Measurements from ENCODE around the gene TMEM183A. TPM values are rescaled to one million over a fixed set of nuclear protein-coding genes. Genes with fewer than 3 reads are reported as not detected.

Gene TMEM183A
- total RNA-seq: 130 TPM
- polyA plus RNA-seq: 10 to 100 TPM; 53.6 to 73.8 (median 62.0) TPM

GRCh38 chr1:203006948-203007871 lies at the start of gene TMEM183A:
Gene TMEM183A, plus strand, starts transcription at chr1:203007374. Its CDS starts 92 bp downstream, at chr1:203007466.
- peaks cover 13 to 38% (median 25%) of the 10 kb centered on the region in 4 donors for H3K4me1 Mint-ChIP-seq
- no peaks in the 10 kb centered on the region for H3K9me3 Mint-ChIP-seq
- no peaks in the 10 kb centered on the region for H3K9me3 ChIP-seq (ENCODE audit: control insufficient read depth in 2 of 2, low read length in 2 of 2)
- peak within 1 kb of the TSS; percentile 98 for H3K4me3 ChIP-seq (ENCODE audit: low read depth, low read length)
- peaks cover 30% of the 10 kb centered on the region for H3K36me3 ChIP-seq (ENCODE audit: control insufficient read depth, insufficient read depth, low read length)
- H3K4me3 Mint-ChIP-seq: peak within 1 kb of the TSS; percentile 93 to 97 (median 94)
- H3K4me1 ChIP-seq (ENCODE audit: control insufficient read depth, insufficient read depth, low read length, poor library complexity, severe bottlenecking): peaks cover 36% of the 10 kb centered on the region
- DNase-seq (peak; percentile 94 to 98 (median 94)), ATAC-seq (ENCODE audit: low read depth in 2 of 2) (peak; percentile 93 to 94)
- H3K27me3 Mint-ChIP-seq: no peaks in the 10 kb centered on the region
- peak within 1 kb of the TSS; percentile 97 to 98 (median 97) for H3K27ac Mint-ChIP-seq
- H3K27ac ChIP-seq (ENCODE audit: insufficient read depth, low read length, poor library complexity, severe bottlenecking): peak within 1 kb of the TSS; percentile 91
- peaks cover 13% of the 10 kb centered on the region for H3K36me3 Mint-ChIP-seq
- H3K27me3 ChIP-seq (ENCODE audit: control insufficient read depth, insufficient read depth, low read length): no peaks in the 10 kb centered on the region

GRCh38 chr1:202957733-202958543 lies 49.2 kb upstream of the TMEM183A start, which contains the start of gene ADIPOR1:
Gene ADIPOR1, minus strand, starts transcription at chr1:202958312. Its CDS starts 7,242 bp downstream, at chr1:202951070.
- ATAC-seq (ENCODE audit: low read depth in 2 of 2): peak; percentile 98 to 99
- Mint-ChIP-seq H3K27ac (peak within 1 kb of the TSS; percentile 94 to 98 (median 95)), H3K4me3 (peak within 1 kb of the TSS; percentile 90 to 96 (median 95)), H3K27me3 (no peaks in the 10 kb centered on the region), H3K4me1 (peaks cover 30 to 54% (median 45%) of the 10 kb centered on the region in 4 donors), H3K9me3 (no peaks in the 10 kb centered on the region), H3K36me3 (peaks cover 4% of the 10 kb centered on the region)
- H3K27me3 ChIP-seq (ENCODE audit: control insufficient read depth, insufficient read depth, low read length): no peaks in the 10 kb centered on the region
- H3K4me1 ChIP-seq (ENCODE audit: control insufficient read depth, insufficient read depth, low read length, poor library complexity, severe bottlenecking): peaks cover 36% of the 10 kb centered on the region
- peak within 1 kb of the TSS; percentile 89 for H3K4me3 ChIP-seq (ENCODE audit: low read depth, low read length)
- DNase-seq: peak; percentile 94
- H3K36me3 ChIP-seq (ENCODE audit: control insufficient read depth, insufficient read depth, low read length): peaks cover 7% of the 10 kb centered on the region
- H3K9me3 ChIP-seq (ENCODE audit: control insufficient read depth in 2 of 2, low read length in 2 of 2): no peaks in the 10 kb centered on the region
- H3K27ac ChIP-seq (ENCODE audit: insufficient read depth, low read length, poor library complexity, severe bottlenecking): peak within 1 kb of the TSS; percentile 89

- no peaks in the 10 kb centered on the region for H3K9me3 Mint-ChIP-seq
- H3K27ac Mint-ChIP-seq: peak overlapping the region; percentile 91 to 98 (median 94)
- no peaks in the 10 kb centered on the region for H3K27me3 Mint-ChIP-seq
- Histone ChIP-seq H3K36me3 (ENCODE audit: control insufficient read depth, insufficient read depth, low read length) (peaks cover 13% of the 10 kb centered on the region), H3K27me3 (ENCODE audit: control insufficient read depth, insufficient read depth, low read length) (no peaks in the 10 kb centered on the region), H3K4me1 (ENCODE audit: control insufficient read depth, insufficient read depth, low read length, poor library complexity, severe bottlenecking) (peaks cover 32% of the 10 kb centered on the region), H3K9me3 (ENCODE audit: control insufficient read depth in 2 of 2, low read length in 2 of 2) (no peaks in the 10 kb centered on the region), H3K27ac (ENCODE audit: insufficient read depth, low read length, poor library complexity, severe bottlenecking) (peak overlapping the region; percentile 89), H3K4me3 (ENCODE audit: low read depth, low read length) (peak overlapping the region; percentile 89)
- peak in 1 of 2 donors; percentile 1 for ATAC-seq (ENCODE audit: low read depth in 2 of 2)
- peaks cover 9% of the 10 kb centered on the region for H3K36me3 Mint-ChIP-seq
- peak overlapping the region; percentile 88 to 96 (median 95) for H3K4me3 Mint-ChIP-seq
- peaks cover 28 to 47% (median 37%) of the 10 kb centered on the region in 4 donors for H3K4me1 Mint-ChIP-seq
- no peak for DNase-seq
Measured at GRCh38 chr1:202958544-202959275, 48.5 kb upstream of the TMEM183A start.

GRCh38 chr1:202959276-202959620 lies 47.9 kb upstream of the TMEM183A start:
- Histone ChIP-seq H3K9me3 (ENCODE audit: control insufficient read depth in 2 of 2, low read length in 2 of 2) (no peaks in the 10 kb centered on the region), H3K27ac (ENCODE audit: insufficient read depth, low read length, poor library complexity, severe bottlenecking) (no peak overlapping the region), H3K27me3 (ENCODE audit: control insufficient read depth, insufficient read depth, low read length) (no peaks in the 10 kb centered on the region), H3K36me3 (ENCODE audit: control insufficient read depth, insufficient read depth, low read length) (peaks cover 16% of the 10 kb centered on the region), H3K4me1 (ENCODE audit: control insufficient read depth, insufficient read depth, low read length, poor library complexity, severe bottlenecking) (peaks cover 31% of the 10 kb centered on the region), H3K4me3 (ENCODE audit: low read depth, low read length) (no peak overlapping the region)
- Mint-ChIP-seq H3K27me3 (no peaks in the 10 kb centered on the region), H3K27ac (peak overlapping the region in 2 of 3 donors; percentile 91 to 98), H3K4me3 (peak overlapping the region in 3 of 4 donors; percentile 95 to 96 (median 95)), H3K9me3 (no peaks in the 10 kb centered on the region), H3K36me3 (peaks cover 12% of the 10 kb centered on the region), H3K4me1 (peaks cover 23 to 43% (median 33%) of the 10 kb centered on the region in 4 donors)
- ATAC-seq (ENCODE audit: low read depth in 2 of 2): no peak
- DNase-seq: no peak

GRCh38 chr1:202961220-202961880 lies 45.8 kb upstream of the TMEM183A start:
- peaks cover 18% of the 10 kb centered on the region for H3K36me3 ChIP-seq (ENCODE audit: control insufficient read depth, insufficient read depth, low read length)
- Mint-ChIP-seq H3K4me3 (peak overlapping the region in 2 of 4 donors; percentile 2 to 62), H3K27ac (no peak overlapping the region), H3K36me3 (peaks cover 16% of the 10 kb centered on the region), H3K27me3 (no peaks in the 10 kb centered on the region), H3K9me3 (no peaks in the 10 kb centered on the region), H3K4me1 (peaks cover 18 to 38% (median 24%) of the 10 kb centered on the region in 4 donors)
- H3K27ac ChIP-seq (ENCODE audit: insufficient read depth, low read length, poor library complexity, severe bottlenecking): no peak overlapping the region
- peaks cover 25% of the 10 kb centered on the region for H3K4me1 ChIP-seq (ENCODE audit: control insufficient read depth, insufficient read depth, low read length, poor library complexity, severe bottlenecking)
- no peaks in the 10 kb centered on the region for H3K9me3 ChIP-seq (ENCODE audit: control insufficient read depth in 2 of 2, low read length in 2 of 2)
- DNase-seq: no peak
- ATAC-seq (ENCODE audit: low read depth in 2 of 2): no peak
- H3K27me3 ChIP-seq (ENCODE audit: control insufficient read depth, insufficient read depth, low read length): no peaks in the 10 kb centered on the region
- no peak overlapping the region for H3K4me3 ChIP-seq (ENCODE audit: low read depth, low read length)

GRCh38 chr1:202964791-202965410 lies 42.3 kb upstream of the TMEM183A start:
- H3K9me3 Mint-ChIP-seq: no peaks in the 10 kb centered on the region
- peaks cover 16% of the 10 kb centered on the region for H3K36me3 Mint-ChIP-seq
- Histone ChIP-seq H3K36me3 (ENCODE audit: control insufficient read depth, insufficient read depth, low read length) (peaks cover 18% of the 10 kb centered on the region), H3K27ac (ENCODE audit: insufficient read depth, low read length, poor library complexity, severe bottlenecking) (no peak overlapping the region), H3K27me3 (ENCODE audit: control insufficient read depth, insufficient read depth, low read length) (no peaks in the 10 kb centered on the region), H3K4me1 (ENCODE audit: control insufficient read depth, insufficient read depth, low read length, poor library complexity, severe bottlenecking) (peaks cover 22% of the 10 kb centered on the region), H3K9me3 (ENCODE audit: control insufficient read depth in 2 of 2, low read length in 2 of 2) (no peaks in the 10 kb centered on the region), H3K4me3 (ENCODE audit: low read depth, low read length) (no peak overlapping the region)
- peak overlapping the region in 2 of 3 donors; percentile 12 to 79 for H3K27ac Mint-ChIP-seq
- DNase-seq: no peak
- peak overlapping the region in 3 of 4 donors; percentile 54 to 97 (median 84) for H3K4me3 Mint-ChIP-seq
- H3K4me1 Mint-ChIP-seq: peaks cover 5 to 35% (median 23%) of the 10 kb centered on the region in 4 donors
- no peak for ATAC-seq (ENCODE audit: low read depth in 2 of 2)
- peaks cover 5% of the 10 kb centered on the region for H3K27me3 Mint-ChIP-seq
